Left lung (tissue), 10 donors: ENCODE measurements around the gene ASTN2. TPM values are rescaled to one million over a fixed set of nuclear protein-coding genes. Genes with fewer than 3 reads are reported as not detected.
"Not testable (repeated sequence)": the region's sequence is repeated elsewhere in the genome, so short reads cannot be mapped to it uniquely, and the experiment has no call there.

Experiments
- ATAC-seq: fragments of 200-7000 bp; cut with Tn5 transposase; one replicate; pipeline ENCODE4 v1.9.1; 2020; ENCODE audit warnings: moderate library complexity
- DNase-seq, 4 donors: peaks; one replicate each; pipeline ENCODE4 v3.0.0-alpha.2; 2013 to 2020
- H3K27ac ChIP-seq, 2 donors: fragments of 200-600 bp; sonication (generic) in 1 of 2; one replicate each; pipeline versions ENCODE4 v1.5.0 to v1.8.0; 2020 to 2021
- H3K27me3 ChIP-seq, 2 donors: fragments of 200-600 bp; sonication (generic) in 1 of 2; one replicate each; pipeline versions ENCODE4 v1.5.0 to v1.8.0; 2020 to 2021
- H3K36me3 ChIP-seq, 2 donors: fragments of 200-600 bp; sonication (generic) in 1 of 2; one replicate each; pipeline versions ENCODE4 v1.5.0 to v1.8.0; 2020 to 2021
- H3K4me1 ChIP-seq, 2 donors: fragments of 200-600 bp; one replicate each; pipeline ENCODE4 v1.8.0; 2021
- H3K4me3 ChIP-seq, 2 donors: fragments of 200-600 bp; sonication (generic) in 1 of 2; one replicate each; pipeline versions ENCODE4 v1.5.0 to v1.8.0; 2020 to 2021; ENCODE audit warnings: mild to moderate bottlenecking in 1 of 2
- H3K9me3 ChIP-seq, 2 donors: fragments of 200-600 bp; sonication (generic) in 1 of 2; one replicate each; pipeline versions ENCODE4 v1.5.0 to v1.8.0; 2020 to 2021
- CTCF ChIP-seq, 2 donors: fragments of 200-600 bp; sonication (generic) in 1 of 2; IDR thresholded peaks; one replicate each; pipeline versions ENCODE4 v1.5.0 to v1.8.0; 2021; ENCODE audit warnings: antibody characterized with exemption in 2 of 2
- intact Hi-C, 2 donors: fragments of 100-400 bp; cut with DNase I; formaldehyde crosslinking; loops; one replicate each; pipeline versions ENCODE4 v1.11.2 to v1.14.2; 2022
- polyA plus RNA-seq, 6 donors: library from polyadenylated mRNA; unstranded; fragments of 120-200 nt; gene quantifications; one replicate each; pipeline ENCODE4 v1.2.1, GENCODE V29; 2013; ENCODE audit not compliant: insufficient read length in 6 of 6
- total RNA-seq, 2 donors: library from RNA; stranded (reverse); fragmentation: NEBNext Ultra II Directional; extraction: Animal tissue kit (Norgen Biotek cat#: 25700); gene quantifications; one replicate each; pipeline ENCODE4 v1.2.1, GENCODE V29; 2021
- donor health status: DM: no; HTN: yes; CAD: no.
- donor health status: DM: no; HTN: no; CAD: no.

The ASTN2 gene
- total and polyA plus RNA-seq, 8 donors, result 3.1 to 5.5 (median 4.5) TPM

GRCh38 chr9:116900007-116900367, 514.9 kb downstream of the ASTN2 start:
- no peak for DNase-seq
- no peaks in the 10 kb centered on the region for H3K36me3 ChIP-seq
- no peak overlapping the region for H3K4me3 ChIP-seq
- no peak overlapping the region for H3K27ac ChIP-seq
- intact Hi-C loops, result no loop called here
- peaks cover 0 to 16% of the 10 kb centered on the region in 2 donors for H3K9me3 ChIP-seq
- H3K4me1 ChIP-seq, result no peaks in the 10 kb centered on the region
- H3K27me3 ChIP-seq, result no peaks in the 10 kb centered on the region
- no peak for ATAC-seq
- no peak for TF ChIP-seq CTCF (IDR thresholded peaks at IDR 0.05)

GRCh38 chr9:116899337-116900006, 515.4 kb downstream of the ASTN2 start:
- Histone ChIP-seq H3K4me3 (no peak overlapping the region), H3K36me3 (no peaks in the 10 kb centered on the region), H3K27ac (no peak overlapping the region), H3K4me1 (no peaks in the 10 kb centered on the region), H3K9me3 (peaks cover 0 to 16% of the 10 kb centered on the region in 2 donors), H3K27me3 (no peaks in the 10 kb centered on the region)
- ATAC-seq (no peak), DNase-seq (no peak)
- no peak for TF ChIP-seq CTCF (IDR thresholded peaks at IDR 0.05)
- intact Hi-C loops, result no loop called here

- H3K27ac ChIP-seq, intact Hi-C loops, H3K36me3 ChIP-seq, H3K4me1 ChIP-seq, DNase-seq, ATAC-seq, H3K4me3 ChIP-seq, H3K27me3 ChIP-seq: not testable (repeated sequence)
- peaks cover 0 to 16% of the 10 kb centered on the region in 2 donors for H3K9me3 ChIP-seq
These were observed 516.7 kb downstream of the ASTN2 start for GRCh38 chr9:116898131-116898530.

- H3K36me3 ChIP-seq, result no peaks in the 10 kb centered on the region
- DNase-seq (no peak), ATAC-seq (no peak)
- no peak overlapping the region for H3K27ac ChIP-seq
- peaks cover 0 to 16% of the 10 kb centered on the region in 2 donors for H3K9me3 ChIP-seq
- H3K27me3 ChIP-seq, result no peaks in the 10 kb centered on the region
- no peaks in the 10 kb centered on the region for H3K4me1 ChIP-seq
- intact Hi-C loops, result no loop called here
- no peak overlapping the region for H3K4me3 ChIP-seq
- no peak for TF ChIP-seq CTCF (IDR thresholded peaks at IDR 0.05)
These were observed 517.7 kb downstream of the ASTN2 start for GRCh38 chr9:116897201-116897600.

- Histone ChIP-seq H3K9me3 (peaks cover 0 to 16% of the 10 kb centered on the region in 2 donors), H3K27ac (no peak overlapping the region), H3K4me1 (no peaks in the 10 kb centered on the region), H3K27me3 (no peaks in the 10 kb centered on the region), H3K4me3 (no peak overlapping the region), H3K36me3 (no peaks in the 10 kb centered on the region)
- DNase-seq (no peak), ATAC-seq (no peak)
- TF ChIP-seq CTCF (IDR thresholded peaks at IDR 0.05), result no peak
- intact Hi-C loops, result no loop called here
These were observed 518.9 kb downstream of the ASTN2 start for GRCh38 chr9:116895961-116896360.

- no peak for DNase-seq
- Histone ChIP-seq H3K4me3 (no peak overlapping the region), H3K36me3 (no peaks in the 10 kb centered on the region), H3K9me3 (no peaks in the 10 kb centered on the region), H3K27me3 (no peaks in the 10 kb centered on the region), H3K27ac (no peak overlapping the region), H3K4me1 (no peaks in the 10 kb centered on the region)
- intact Hi-C loops, result no loop called here
- TF ChIP-seq CTCF (IDR thresholded peaks at IDR 0.05), result no peak
- ATAC-seq, result no peak
These were observed 523.4 kb downstream of the ASTN2 start for GRCh38 chr9:116891424-116891823.

GRCh38 chr9:116888476-116888875, 526.4 kb downstream of the ASTN2 start:
- intact Hi-C loops, H3K9me3 ChIP-seq, ATAC-seq: not testable (repeated sequence)

More at GRCh38 chr9:116888476-116888875, 526.4 kb downstream of the ASTN2 start:
- H3K4me1 ChIP-seq, DNase-seq, H3K4me3 ChIP-seq, H3K27me3 ChIP-seq, H3K36me3 ChIP-seq, H3K27ac ChIP-seq: not testable (repeated sequence)
